Breast epithelium (tissue), 3 donors: ENCODE results near the gene DNPEP.
"Not testable (repeated sequence)": the region's sequence is repeated elsewhere in the genome, so short reads cannot be mapped to it uniquely, and the experiment has no call there.

ENCODE experiments used
- CTCF ChIP-seq, 3 donors: fragments of 450-650 bp; IDR thresholded peaks; one replicate each; pipeline ENCODE4 v1.5.1; 2016 to 2017; ENCODE audit warnings: antibody characterized with exemption in 3 of 3, mild to moderate bottlenecking in 3 of 3, moderate library complexity in 3 of 3
- POLR2AphosphoS5 ChIP-seq, 3 donors: sonication (generic); formaldehyde crosslinking; IDR thresholded peaks; one replicate each; pipeline ENCODE4 v1.6.1; 2017; ENCODE audit warnings: antibody characterized with exemption in 3 of 3

GRCh38 chr2:219407343-219407742, 19.6 kb upstream of the DNPEP start:
- TF ChIP-seq CTCF, POLR2AphosphoS5 (IDR thresholded peaks at IDR 0.05): not testable (repeated sequence)
